22Rv1 (cell line): ENCODE measurements around the gene CBX6.
A peak's percentile ranks its signal among the peaks of the same experiment; 100 is the strongest.

Source experiments
- H3K27ac ChIP-seq: fragments of 450-650 bp; 2 replicates; pipeline ENCODE4 v1.5.1; 2017
- CTCF ChIP-seq: fragments of 450-650 bp; IDR thresholded peaks from 2 replicates; pipeline ENCODE4 v1.5.1; 2017; ENCODE audit warnings: mild to moderate bottlenecking
- ZFX ChIP-seq: fragments of 450-650 bp; IDR thresholded peaks from 2 replicates; pipeline ENCODE4 v1.6.1; 2017; ENCODE audit warnings: antibody characterized with exemption, borderline replicate concordance

Gene CBX6

DNA sequence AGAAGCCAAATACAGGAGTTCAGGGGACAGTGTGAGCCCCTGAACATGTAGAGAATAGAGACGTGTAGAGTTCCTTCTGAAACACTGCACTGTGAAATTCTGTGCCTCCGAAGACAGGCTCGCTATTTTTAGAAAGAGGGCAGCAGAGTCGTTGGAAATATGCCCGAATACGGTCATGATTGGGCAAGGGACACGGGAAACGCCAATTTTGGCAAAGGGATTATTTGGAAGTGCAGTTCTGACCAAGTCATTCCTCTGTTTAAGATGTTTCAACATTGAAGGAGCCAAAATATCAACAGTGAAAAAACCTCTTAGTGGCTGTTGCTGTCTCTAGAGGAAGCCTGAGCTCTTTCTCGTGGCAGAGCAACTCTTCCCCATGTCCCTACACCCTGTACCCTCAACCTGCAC lies 9.5 kb upstream of the CBX6 start:
- peak; percentile 14; the same call in 1 of the 2 replicates for TF ChIP-seq CTCF
- TF ChIP-seq ZFX, result no peak
- H3K27ac ChIP-seq, result no peak overlapping the region

DNA sequence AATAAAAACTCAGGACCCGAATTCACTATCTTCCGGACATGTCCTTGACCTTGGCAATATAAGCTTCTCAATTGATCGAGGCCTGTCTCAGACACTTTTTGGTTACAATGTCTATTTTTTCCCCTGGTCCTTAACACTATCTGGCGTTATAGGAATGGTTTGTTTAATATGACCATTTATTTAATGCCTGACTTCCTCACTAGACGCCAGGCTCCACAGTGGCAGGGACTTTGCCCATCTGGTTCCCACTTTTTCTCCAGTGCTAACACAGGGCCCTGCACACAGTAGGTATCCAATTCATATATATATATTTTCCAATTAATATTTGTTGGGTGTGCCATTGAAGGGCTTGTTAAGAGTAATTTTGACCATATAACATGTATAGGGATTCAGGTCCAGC lies 7.9 kb upstream of the CBX6 start:
- no peak for TF ChIP-seq ZFX
- TF ChIP-seq CTCF, result no peak

GRCh38 chr22:38879108-38879729 lies 7.2 kb upstream of the CBX6 start:
- H3K27ac ChIP-seq, result no peak overlapping the region
- no peak for TF ChIP-seq CTCF
- no peak for TF ChIP-seq ZFX

More for the DNA sequence above, 7.9 kb upstream of the CBX6 start:
- H3K27ac ChIP-seq, result no peak overlapping the region

DNA sequence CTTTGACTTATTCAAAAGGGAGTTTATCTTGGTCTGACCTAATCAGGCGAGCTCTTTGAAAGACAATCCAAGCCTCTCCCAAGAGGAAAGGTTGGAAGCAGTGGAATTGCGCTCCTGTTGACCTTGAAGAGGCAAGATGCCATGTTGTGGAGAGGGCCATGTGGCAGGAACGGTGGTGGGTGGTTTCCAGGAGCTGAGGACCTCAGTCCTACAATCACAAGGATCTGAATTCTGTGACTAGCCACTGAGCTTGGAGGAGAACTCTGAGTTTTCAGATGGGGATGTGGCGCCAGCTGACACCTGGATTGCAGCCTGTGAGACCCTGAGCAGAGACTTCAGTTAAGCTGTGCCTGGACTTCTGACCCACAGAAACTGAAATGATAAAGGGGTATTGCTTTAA lies 6.0 kb upstream of the CBX6 start:
- TF ChIP-seq ZFX (no peak), CTCF (no peak)
- H3K27ac ChIP-seq, result no peak overlapping the region

DNA sequence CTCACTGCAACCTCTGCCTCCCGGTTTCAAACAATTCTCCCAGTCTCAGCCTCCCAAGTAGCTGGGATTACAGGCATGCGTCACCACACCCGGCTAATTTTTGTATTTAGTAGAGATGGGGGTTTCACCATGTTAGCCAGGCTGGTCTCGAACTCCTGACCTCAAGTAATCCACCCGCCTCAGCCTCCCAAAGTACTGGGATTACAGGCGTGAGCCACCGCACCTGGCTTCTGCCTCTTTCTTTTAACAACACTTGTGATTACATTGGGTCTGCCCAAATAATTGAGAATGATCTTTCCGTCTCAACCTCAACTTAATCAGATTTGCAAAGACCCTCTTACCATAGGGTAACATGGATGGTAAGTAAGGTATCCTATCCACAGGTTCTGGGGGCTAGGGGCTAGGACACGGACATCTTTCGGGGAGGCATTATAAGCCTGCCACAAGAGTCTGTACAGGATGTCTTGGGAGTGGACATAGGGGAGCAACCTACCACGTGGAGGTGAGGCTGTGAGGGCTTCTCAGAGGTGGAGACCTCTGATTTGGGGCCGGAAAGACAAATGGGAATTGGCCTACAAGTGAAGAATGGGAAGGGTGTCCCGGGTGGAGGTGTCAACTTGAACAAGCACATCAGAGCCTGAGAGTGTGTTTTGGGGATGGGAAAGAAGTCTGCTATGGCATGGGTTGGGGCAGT lies 2.7 kb upstream of the CBX6 start:
- no peak for TF ChIP-seq CTCF
- H3K27ac ChIP-seq, result no peak overlapping the region

- TF ChIP-seq ZFX, result no peak
- no peak for TF ChIP-seq CTCF
- H3K27ac ChIP-seq, result no peak overlapping the region
Measured at GRCh38 chr22:38873469-38874411, 1.7 kb upstream of the CBX6 start.
